Measurements from ENCODE around the gene PCED1A.

Gene PCED1A

DNA sequence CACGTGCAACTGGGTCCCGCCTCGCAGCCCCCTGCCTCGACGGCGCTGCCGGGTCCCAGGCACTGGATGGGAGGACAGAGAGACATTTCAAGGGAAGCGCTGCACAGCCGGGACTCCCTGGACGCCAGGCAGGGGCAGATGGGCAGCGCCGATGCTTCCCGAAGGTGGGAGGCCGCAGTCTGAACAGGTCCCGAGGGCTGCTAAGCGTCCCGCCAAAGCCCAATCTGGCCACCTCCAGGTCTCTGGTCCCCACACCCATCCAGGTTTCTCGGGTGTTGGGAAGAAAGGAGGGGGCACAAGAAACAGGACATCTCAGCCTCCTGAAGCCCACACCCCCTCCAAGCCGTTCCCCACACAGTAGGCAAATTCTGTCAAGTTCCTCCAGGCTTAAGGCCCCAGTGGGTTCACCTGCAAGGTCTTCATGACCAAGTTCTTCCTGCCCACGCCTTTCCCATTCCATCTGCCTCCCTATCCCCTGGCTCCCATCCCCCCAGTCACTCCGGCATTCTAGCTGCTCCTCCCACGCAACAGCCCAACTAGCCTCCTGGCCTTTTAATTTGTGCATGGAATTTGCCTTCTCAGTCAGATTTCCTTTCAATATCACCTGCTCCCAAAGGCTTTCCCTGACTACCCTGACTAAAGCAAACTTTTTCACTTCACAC lies 34.6 kb downstream of the PCED1A start:
- DNase-seq (ENCODE audit: low spot score) (peak; percentile 35), FAIRE-seq (no peak)

DNA sequence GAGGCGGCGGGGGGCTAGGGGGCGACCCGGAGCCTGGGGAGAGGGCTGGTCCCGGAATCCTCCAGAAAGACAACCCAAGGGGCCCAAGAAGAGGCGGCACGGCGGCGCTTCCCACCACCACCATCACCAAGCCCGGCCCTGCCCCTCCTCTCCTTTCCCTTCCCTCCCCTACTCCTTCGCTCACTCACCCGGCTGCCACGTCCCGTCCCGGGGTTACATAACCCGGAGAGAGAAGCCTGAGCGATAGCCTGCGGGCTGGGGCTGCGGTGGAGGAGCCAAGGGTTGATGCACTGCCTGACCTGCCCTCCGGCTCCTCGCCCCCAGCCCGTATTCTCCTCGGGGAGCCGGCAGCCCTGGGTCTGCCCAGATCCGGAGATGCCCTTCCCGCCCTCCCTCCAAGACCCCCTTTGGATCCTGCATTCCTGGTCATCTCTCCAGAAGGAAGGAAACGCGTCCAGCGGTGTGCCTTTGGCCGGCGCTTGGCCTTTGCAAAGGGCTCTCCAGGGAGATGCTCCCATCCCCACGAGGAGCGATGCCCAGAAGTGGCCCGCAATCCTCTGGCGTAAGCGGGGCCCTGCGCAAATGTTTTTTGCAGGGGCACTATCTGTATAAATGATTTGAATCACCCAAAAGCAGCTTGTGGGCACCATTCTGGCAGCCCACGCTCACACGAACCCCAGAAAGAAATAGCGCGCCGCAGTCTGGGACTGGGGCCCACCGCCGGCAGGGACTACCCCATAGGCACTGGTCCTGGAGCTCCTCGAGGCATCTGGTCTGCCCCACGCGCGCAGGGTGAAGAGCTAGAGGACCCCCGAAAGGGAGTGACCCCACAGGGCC lies 35.4 kb downstream of the PCED1A start:
- DNase-seq (ENCODE audit: low spot score) (no peak), FAIRE-seq (no peak)

DNA sequence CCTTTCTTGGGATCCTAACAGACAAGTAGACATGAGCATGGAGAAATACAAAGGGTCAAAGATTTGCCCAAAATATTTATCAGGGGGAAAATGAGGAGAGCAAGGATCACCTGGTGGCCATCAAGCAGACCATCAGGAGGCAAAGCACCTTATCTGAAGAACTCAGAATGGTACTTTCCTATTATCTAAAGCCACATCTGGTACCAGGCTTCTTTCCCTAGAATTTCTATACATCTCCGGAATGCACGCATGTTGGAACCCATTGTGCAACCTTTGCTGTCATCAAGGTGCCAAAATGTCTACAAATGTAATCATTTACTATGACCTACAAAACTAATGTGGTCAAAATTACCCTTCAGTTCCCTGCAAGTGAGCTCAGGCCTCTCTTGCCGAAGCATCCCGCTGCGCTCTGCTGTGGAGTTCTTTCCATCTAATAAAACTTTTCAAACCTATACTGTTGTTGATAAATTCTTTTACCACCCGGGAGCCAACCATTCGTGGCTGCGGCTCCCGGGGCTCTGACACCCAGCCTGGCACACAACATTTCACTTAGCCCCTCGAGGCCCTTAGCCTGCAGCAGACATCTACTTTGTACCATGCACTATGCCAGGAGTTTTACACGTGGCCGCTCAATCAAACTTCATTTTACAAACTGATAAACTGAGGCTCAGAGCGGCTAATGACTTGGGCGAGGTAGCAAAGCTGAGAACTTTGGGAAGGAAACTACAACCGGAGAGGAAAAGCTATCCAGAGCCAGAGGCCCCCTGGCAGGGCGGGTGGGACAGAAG lies 36.2 kb downstream of the PCED1A start:
- no peak for DNase-seq (ENCODE audit: low spot score)

DNA sequence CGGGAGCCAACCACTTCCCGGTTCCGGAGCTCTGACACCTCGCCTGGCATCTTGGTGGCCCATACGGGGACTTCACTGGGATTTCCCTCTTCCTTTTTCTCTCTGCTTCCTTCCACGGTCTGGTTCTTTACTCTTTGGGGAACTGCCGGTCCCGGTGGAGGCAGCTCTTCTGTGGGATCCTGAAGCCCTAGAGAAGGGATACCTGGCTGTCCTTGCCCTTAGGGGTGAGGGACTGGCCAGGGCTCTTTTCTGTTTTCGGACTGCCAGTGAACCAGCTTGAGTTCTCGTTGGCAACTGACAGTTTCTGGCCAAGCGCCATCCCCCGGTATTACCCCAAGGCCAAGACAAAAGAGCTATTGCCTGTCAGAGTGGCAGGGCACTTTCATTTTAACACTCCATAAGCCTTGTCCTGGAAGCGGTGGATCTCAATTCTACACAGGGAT lies 39.1 kb downstream of the PCED1A start:
- DNase-seq (ENCODE audit: low spot score) (no peak), FAIRE-seq (no peak)

More for the DNA sequence above, 36.2 kb downstream of the PCED1A start:
- no peak for FAIRE-seq

DNA sequence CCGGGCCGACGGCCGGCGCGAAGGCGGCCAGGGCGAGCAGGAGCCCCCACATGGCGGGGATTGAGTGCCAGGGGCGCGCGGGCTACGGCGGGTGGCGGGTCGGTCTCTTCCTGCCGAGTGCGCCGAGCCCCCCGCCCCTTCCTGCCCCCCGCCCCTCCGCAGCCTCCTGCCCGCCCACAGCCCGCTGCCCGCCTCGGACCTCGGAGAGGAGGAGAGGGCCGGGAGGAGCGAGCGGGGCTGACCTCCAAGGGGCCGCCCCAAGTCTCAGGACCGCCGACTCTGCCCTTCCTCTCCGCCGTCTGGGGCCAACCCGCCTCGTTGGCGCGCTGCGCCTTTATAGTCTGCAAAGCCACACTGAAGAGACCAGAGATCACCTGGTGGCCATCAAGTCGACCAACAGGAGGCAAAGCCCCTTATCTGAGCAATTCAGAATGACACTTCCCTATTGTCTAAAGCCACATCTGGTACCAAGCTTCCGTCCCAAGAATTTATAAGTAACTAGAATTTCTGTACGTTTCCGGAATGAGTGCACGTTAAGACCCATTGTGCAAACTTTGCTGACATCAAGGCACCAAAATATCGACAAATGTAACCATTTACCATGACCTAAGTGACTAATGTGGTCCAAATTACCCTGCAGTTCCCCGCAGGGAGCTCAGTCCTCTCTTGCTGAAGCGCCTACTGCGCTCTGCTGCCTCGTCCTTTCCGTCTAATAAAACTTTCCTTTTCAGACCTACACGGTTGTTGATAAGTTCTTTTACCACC lies 39.8 kb downstream of the PCED1A start, which contains the start of gene CPXM1:
TSS of gene CPXM1 (minus strand) at position 107 of the 765 bp plus-strand sequence. CDS start at position 52, 55 bp downstream.
- no peak for FAIRE-seq
- no peak for DNase-seq (ENCODE audit: low spot score)

DNA sequence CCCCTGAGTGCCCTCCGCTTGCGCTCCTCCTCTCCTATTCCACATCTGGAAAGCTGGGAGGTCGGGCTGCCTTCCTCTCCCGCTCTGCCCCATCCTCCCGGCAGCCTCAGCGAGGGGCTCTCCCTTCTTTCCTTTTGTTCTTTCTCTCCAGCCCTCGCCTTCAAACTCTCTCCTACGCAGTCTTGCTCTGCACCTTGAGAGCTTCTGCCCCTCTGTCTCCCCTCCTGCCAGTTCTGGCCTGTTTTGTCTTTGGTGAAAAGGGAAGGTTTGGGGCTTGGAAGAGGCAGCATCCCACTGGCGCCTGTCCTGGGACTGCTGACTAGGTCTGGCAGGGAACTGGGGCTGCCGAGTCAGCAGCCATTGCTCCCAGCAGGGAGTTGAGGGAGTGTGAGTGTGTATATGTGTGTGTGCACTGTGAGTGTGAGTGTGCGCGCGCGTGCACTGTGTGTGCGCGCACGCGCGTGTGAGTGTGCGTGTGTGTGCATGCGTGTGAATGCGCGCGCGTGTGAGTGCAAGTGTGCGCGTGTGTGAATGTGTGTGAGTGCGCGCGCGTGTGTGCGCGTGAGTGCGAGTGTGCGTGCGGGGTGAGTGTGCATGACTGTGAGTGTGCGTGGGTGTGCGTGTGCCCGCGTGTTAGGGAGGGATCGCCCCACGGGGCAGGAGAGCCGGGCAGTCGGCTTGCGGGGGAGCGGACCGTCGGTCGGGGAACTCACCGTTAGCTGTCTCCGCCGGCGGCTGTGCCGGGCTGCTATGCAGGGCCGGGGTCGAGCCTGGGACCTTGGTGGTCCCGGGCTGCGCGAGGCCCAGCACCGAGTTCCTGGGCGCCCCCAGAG lies 40.6 kb downstream of the PCED1A start:
- FAIRE-seq, result peak; percentile 53
- no peak for DNase-seq (ENCODE audit: low spot score)

DNA sequence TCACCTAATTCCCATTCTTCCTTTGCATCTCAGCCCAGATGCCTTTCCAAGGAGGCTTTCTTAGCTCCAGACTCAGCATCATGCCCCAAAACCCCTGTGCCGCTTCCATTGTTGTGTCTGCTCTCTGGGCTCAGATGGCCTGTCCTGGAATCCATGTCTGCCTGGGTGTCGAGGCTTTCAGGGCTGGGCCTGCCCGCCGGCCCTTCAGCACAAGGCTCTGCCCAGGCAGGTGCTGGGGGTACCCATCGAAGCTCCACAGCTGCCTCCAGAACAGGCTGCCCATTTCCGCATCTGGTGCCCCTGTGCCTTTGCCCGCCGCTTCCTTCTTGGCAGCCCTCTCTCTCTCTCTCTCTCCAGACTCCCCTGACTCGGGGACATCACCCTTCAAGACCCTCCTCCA lies 41.2 kb downstream of the PCED1A start:
- no peak for FAIRE-seq

DNA sequence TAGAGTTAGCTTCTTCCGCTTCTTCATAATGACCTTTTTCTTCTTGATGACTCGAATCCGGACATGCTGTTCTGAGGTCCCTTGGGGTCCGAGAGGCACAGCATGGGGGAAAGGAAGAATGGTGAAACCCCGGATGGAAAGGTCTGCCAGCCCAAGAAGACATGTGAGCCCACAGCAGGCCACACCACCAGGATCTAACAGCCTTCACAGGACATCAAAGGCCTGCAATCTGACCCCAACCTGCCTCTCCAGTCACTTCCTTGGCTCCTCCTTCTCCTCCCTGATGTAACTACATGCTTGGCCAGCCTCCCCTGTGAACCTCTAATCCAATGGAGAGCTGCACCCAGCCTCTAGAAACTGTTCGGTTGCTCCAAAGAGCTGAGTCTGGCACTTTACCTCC lies 41.6 kb downstream of the PCED1A start:
- DNase-seq (ENCODE audit: low spot score) (no peak), FAIRE-seq (no peak)

More for the DNA sequence above, 41.2 kb downstream of the PCED1A start:
- DNase-seq (ENCODE audit: low spot score), result no peak

DNA sequence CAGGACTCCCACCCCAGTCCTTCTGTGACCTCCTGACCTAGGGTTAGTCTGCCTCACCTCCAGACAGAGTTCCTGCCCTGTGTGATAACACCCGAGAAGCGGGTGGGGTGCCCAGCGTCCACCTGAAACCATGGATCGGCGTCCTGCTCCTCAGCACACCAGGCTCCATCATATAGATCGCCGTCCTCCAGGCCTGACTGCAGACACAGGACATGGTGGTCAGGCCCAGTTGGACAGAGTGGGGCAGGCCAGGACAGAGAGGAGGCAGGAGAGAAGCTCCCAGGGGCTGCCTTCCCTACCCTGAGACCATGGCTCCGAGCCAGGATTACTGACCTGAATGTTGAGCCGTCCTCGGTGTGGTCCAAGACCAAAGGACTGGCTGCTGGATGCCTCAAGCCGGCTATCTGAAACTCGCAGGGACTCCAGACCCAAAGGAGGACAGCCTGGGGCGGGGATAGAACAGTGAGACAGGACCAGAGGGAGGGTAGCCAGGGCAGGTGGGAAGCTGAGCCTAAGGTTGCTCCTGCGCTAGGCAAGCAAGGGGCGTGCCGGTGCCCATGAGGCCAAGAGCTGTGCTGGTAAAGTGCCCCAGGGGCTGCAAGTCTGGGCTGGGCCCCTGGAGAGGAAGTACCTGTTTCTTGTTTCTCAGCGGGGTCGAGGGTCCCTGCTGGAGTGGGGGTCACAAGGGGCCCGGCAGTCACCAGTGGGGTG lies 42.2 kb downstream of the PCED1A start:
- FAIRE-seq (no peak), DNase-seq (ENCODE audit: low spot score) (no peak)

DNA sequence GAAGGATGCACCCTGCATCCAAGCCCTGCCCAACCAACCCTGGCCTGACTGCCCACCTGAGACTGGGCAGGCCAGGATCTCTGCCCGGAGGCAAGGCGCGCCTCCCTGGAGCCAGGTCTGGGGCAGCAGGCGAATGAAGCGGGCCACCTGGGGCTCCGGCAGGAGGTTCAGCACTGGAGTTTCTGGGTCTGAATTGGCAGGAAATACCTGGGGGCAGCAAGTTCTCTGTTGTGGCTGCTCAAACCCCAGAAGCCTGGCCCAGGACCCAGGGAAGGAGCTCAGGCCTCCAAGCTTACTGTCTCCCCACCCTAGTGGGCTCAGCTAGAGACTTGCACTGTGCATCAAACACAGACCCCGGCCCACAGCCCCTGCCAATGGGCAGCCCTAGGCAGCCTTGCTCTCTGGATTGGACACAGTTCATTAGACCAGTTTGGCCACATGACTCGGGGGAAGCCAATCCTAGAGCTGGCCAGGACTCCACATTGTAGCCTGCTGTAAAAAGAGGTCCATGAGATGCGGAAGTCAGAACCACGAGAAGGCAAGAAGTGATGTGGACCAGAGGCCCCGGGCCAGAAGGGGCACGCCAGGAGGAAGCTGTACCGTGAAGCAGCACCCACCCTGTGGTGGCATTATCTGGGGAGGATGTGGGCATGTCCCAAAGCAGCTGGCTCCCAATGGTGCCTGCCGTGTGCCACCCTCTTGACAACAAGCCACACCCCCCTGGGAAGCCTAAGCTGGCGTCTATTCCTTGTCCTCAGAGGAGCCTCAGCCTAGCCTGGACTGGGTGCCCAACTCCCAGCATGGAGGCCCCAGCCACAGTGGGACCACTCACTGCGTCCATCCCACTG lies 43.1 kb downstream of the PCED1A start:
- FAIRE-seq (no peak), DNase-seq (ENCODE audit: low spot score) (no peak)

DNA sequence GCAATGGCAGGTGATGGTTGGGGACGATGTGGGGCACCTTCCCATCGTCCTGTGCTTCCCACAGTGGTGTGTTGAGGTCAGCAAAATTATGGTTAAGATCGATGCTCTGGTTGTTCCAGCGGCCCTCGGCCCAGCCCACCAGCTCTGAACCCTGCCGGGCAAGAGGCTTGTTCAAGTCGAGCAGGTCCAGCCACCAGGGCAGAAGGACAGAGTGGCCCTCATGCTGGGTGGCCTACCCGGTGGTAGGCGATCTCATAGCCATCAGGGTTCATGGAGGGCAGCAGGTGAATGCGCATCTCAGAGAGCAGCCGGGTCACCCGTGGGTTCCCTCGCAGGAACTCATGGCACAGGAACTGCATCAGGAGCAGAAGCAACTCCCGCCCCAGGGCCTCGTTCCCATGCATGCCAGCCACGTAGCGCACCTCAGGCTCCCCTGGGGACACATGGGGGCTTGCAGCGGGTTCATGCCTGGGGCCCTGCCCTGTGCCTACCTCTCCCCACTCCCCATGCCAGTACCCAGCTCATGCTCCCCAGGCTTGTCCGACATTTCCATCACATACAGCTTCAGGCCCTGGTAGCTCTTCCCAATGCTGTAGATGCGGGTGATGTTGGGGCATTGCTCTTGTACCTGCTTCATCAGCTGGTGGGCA lies 44.3 kb downstream of the PCED1A start:
- DNase-seq (ENCODE audit: low spot score), result no peak
- FAIRE-seq, result no peak

DNA sequence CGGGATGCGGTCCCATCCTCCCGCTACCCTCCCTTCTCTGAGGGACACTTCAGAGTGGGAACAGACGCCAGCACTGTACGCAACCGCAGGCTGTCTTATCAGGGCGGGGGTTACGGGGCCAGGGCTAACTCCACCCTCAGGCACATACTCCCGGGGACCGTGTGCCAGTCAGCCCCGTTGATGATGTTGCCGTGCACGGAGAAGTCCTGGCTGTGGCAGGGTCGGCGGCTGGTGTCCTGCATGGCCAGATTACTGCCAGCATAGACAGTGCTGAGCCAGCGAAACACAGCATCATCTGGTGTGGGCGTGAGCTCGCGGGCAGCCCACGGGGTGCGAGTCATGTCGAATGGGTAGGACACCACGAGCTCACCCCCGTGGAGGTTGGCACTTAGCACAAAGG lies 45.0 kb downstream of the PCED1A start:
- FAIRE-seq (no peak), DNase-seq (ENCODE audit: low spot score) (no peak)

DNA sequence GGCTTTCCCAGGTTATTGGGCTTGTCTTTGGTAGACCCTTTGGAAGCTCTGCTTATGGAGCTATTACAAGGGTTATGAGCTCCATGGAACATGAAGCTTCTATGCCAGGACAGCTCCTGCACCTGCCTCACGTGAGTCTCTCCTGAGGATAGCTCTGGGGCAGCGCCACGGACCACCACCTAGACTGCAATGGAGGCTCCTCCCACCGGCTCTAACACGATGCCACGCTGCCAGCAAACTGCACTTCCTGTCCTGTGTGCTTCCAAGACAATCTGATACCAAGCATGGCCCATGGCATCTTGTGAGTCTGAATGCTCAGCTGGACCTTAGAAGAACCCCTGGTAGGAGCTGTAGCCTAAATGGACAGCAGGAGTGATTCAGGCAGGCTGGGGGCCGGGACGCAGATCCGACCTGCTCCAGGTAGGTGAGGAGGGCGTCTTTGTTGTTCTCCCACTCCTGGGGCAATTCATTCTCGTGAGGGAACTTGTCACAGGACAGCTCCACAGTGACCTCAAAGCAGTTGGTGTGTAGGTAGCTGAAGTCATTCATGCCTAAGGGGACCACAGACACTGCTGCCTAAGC lies 45.5 kb downstream of the PCED1A start:
- DNase-seq (ENCODE audit: low spot score), result no peak
- FAIRE-seq, result no peak

DNA sequence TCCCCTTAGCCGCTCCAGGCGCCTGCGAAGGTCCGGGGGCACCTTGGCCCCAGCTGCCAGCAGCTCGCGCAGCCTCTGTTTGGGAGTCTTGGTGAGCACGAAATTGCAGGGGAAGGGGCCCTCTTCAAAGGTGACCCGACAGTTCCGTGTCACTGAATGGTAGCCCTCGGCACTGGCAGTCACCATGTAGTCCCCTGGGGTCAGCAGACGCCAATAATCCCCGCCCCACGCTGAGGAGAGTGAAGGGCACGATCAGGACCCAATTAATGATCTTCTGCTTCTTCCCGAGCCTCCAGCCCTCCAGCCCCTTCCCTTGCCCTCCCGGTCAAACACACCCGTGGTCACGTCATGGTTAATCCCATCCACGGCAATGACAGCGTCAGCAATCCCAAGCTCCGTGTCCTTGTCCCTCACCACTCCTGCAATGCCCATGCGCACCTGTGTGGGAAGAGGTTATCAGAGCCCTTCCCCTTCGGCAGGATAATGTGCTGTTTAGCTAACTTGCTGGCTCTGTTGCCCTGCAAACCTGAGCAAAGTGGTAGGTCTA lies 46.2 kb downstream of the PCED1A start:
- DNase-seq (ENCODE audit: low spot score) (no peak), FAIRE-seq (no peak)

DNA sequence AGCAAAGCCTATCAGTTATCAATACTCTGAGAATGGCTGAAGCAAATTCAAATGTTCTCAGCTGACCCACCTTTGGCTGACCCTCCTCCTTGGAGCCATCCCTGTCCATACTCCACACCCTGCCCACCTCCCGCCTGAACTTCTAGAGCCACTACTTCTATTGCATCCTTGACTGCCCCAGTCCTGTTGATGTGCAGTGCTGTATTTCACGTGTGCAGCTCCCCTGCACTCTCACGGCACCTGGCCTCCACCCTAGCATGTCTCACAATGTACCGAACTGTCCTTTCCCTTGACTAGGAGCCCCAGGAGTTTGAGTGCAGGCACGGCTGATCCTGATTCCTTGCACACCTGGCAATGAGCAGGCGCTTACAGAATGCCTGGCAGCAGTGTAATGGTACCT lies 47.0 kb downstream of the PCED1A start:
- FAIRE-seq, result no peak

More for the DNA sequence above, 47.0 kb downstream of the PCED1A start:
- no peak for DNase-seq (ENCODE audit: low spot score)
